GM19238 (cell line): ENCODE data around the gene CYP27A1.

Experiments
- DNase-seq: peaks from one replicate; pipeline ENCODE4 v3.0.0; 2011; ENCODE audit warnings: low spot score; ENCODE audit not compliant: insufficient read length

The CYP27A1 gene

GRCh38 chr2:218857371-218858137, 75.6 kb downstream of the CYP27A1 start:
- no peak for DNase-seq

- no peak for DNase-seq
Measured at GRCh38 chr2:218858138-218858445, 76.1 kb downstream of the CYP27A1 start.

GRCh38 chr2:218858671-218859555, 77.0 kb downstream of the CYP27A1 start:
- DNase-seq, result no peak

GRCh38 chr2:218859556-218859987, 77.6 kb downstream of the CYP27A1 start, which contains the start of gene WNT6:
Gene WNT6, plus strand, starts transcription at chr2:218859805. Its CDS starts 233 bp downstream, at chr2:218860038.
- DNase-seq, result no peak

GRCh38 chr2:218859988-218860831, 78.3 kb downstream of the CYP27A1 start:
- DNase-seq, result no peak

- no peak for DNase-seq
Measured at GRCh38 chr2:218860950-218861381, 79.0 kb downstream of the CYP27A1 start.

- no peak for DNase-seq
Measured at GRCh38 chr2:218861645-218862318, 79.8 kb downstream of the CYP27A1 start.

- DNase-seq, result no peak
Measured at GRCh38 chr2:218863021-218863520, 81.1 kb downstream of the CYP27A1 start.
